ENCODE results near the gene ABHD2.

Gene ABHD2

DNA sequence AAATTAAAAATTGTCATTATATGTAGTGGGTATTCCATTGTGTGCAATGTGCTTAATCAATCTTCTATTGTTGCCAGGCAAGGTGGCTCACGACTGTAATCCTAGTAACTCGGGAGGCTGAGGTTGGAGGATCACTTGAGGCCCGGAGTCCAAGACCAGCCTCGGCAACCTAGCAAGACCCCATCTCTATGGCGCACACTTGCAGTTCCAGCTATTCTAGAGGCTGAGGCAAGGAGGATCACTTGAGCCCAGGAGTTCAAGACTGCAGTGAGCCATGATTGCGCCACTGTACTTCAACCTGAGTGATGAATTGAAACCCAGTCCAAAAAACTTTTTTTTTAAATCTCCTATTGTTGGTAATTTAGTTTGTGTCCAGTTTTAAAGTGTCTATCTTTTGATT, 33.4 kb upstream of the ABHD2 start:
- Histone ChIP-seq H3K18ac (ENCODE audit: low read length) (no peak overlapping the region), H3K23ac (ENCODE audit: low read length) (no peak overlapping the region), H2BK120ac (ENCODE audit: insufficient read depth, low read length, poor library complexity) (no peak overlapping the region), H3K4me2 (ENCODE audit: low read length) (no peak overlapping the region), H2BK12ac (ENCODE audit: low read length) (no peak overlapping the region), H3K9ac (ENCODE audit: low read length) (no peak overlapping the region), H3K36me3 (ENCODE audit: control insufficient read depth in 1 of 2, insufficient read depth in 2 of 2, low read length in 2 of 2) (no peaks in the 10 kb centered on the region), H3K79me2 (ENCODE audit: control insufficient read depth, insufficient read depth, low read length, poor library complexity) (no peaks in the 10 kb centered on the region), H3K27me3 (ENCODE audit: insufficient read depth, low read length) (no peaks in the 10 kb centered on the region), H3K4ac (ENCODE audit: low read depth, low read length) (no peak overlapping the region), H3K79me1 (ENCODE audit: low read length) (no peaks in the 10 kb centered on the region), H3K27ac (ENCODE audit: low read depth, low read length) (no peak overlapping the region), H2AK5ac (ENCODE audit: low read length) (no peak overlapping the region), H4K91ac (ENCODE audit: low read depth, low read length) (no peak overlapping the region), H3K14ac (ENCODE audit: low read length) (no peak overlapping the region), H2AFZ (ENCODE audit: insufficient read depth, low read length, poor library complexity) (no peak overlapping the region), H4K8ac (ENCODE audit: low read depth, low read length) (no peak overlapping the region), H2BK5ac (ENCODE audit: low read depth, low read length, poor library complexity) (no peak overlapping the region), H3K4me1 (ENCODE audit: control insufficient read depth in 1 of 2, insufficient read depth in 2 of 2, low read length in 2 of 2) (peaks cover 0 to 2% of the 10 kb centered on the region in 2 experiments), H3K9me3 (ENCODE audit: insufficient read depth, low read depth, low read length) (peaks cover 2% of the 10 kb centered on the region), H3K4me3 (ENCODE audit: low read depth, low read length) (no peak overlapping the region), H4K12ac (ENCODE audit: low read depth, low read length) (no peak overlapping the region)
- no CpG with 5 or more reads among the region's 6 CpGs for WGBS (ENCODE audit: extremely low coverage, insufficient coverage, insufficient read length)
- no peak for DNase-seq

- Histone ChIP-seq H3K4me1 (ENCODE audit: control insufficient read depth in 1 of 2, insufficient read depth in 2 of 2, low read length in 2 of 2) (peaks cover 0 to under 1% of the 10 kb centered on the region in 2 experiments), H3K23ac (ENCODE audit: low read length) (no peak overlapping the region), H3K14ac (ENCODE audit: low read length) (no peak overlapping the region), H3K4me3 (ENCODE audit: low read depth, low read length) (no peak overlapping the region), H3K4me2 (ENCODE audit: low read length) (no peak overlapping the region), H3K18ac (ENCODE audit: low read length) (no peak overlapping the region), H2BK5ac (ENCODE audit: low read depth, low read length, poor library complexity) (no peak overlapping the region), H3K9ac (ENCODE audit: low read length) (no peak overlapping the region), H4K12ac (ENCODE audit: low read depth, low read length) (no peak overlapping the region), H2BK120ac (ENCODE audit: insufficient read depth, low read length, poor library complexity) (no peak overlapping the region), H4K91ac (ENCODE audit: low read depth, low read length) (no peak overlapping the region), H3K4ac (ENCODE audit: low read depth, low read length) (no peak overlapping the region), H3K27me3 (ENCODE audit: insufficient read depth, low read length) (no peaks in the 10 kb centered on the region), H3K27ac (ENCODE audit: low read depth, low read length) (no peak overlapping the region), H3K79me1 (ENCODE audit: low read length) (no peaks in the 10 kb centered on the region), H3K36me3 (ENCODE audit: control insufficient read depth in 1 of 2, insufficient read depth in 2 of 2, low read length in 2 of 2) (no peaks in the 10 kb centered on the region), H2AFZ (ENCODE audit: insufficient read depth, low read length, poor library complexity) (no peak overlapping the region), H4K8ac (ENCODE audit: low read depth, low read length) (no peak overlapping the region), H3K9me3 (ENCODE audit: insufficient read depth, low read depth, low read length) (no peaks in the 10 kb centered on the region), H2BK12ac (ENCODE audit: low read length) (no peak overlapping the region), H3K79me2 (ENCODE audit: control insufficient read depth, insufficient read depth, low read length, poor library complexity) (no peaks in the 10 kb centered on the region), H2AK5ac (ENCODE audit: low read length) (no peak overlapping the region)
- DNase-seq, result peak; percentile 16 to 64
- WGBS (ENCODE audit: extremely low coverage, insufficient coverage, insufficient read length), result no CpG with 5 or more reads among the region's 13 CpGs
These were observed 30.6 kb upstream of the ABHD2 start for GRCh38 chr15:89057506-89058133.

DNA sequence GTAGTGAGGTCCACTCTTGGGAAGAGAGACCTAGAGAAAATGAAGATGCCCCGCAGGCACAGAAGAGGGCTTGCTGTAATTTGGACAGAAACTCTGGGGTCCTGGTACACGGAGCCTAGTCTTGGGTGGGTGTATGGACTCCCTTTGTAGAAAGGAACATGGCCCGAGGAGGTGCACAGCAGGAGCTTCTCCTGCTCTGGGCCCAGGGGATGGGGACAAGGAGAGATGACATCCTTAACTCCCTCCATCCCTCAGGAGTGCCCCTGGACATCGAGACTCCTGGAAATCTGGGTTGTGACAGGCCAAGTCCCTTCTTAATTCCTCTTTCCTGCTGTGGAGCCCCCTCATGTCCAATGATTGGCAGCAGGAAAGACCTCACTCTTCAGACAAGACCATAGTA, 29.9 kb upstream of the ABHD2 start:
- no peaks in the 10 kb centered on the region for H3K36me3 ChIP-seq (ENCODE audit: control insufficient read depth in 1 of 2, insufficient read depth in 2 of 2, low read length in 2 of 2)
- no peak overlapping the region for H4K12ac ChIP-seq (ENCODE audit: low read depth, low read length)
- H3K4ac ChIP-seq (ENCODE audit: low read depth, low read length), result no peak overlapping the region
- H3K79me1 ChIP-seq (ENCODE audit: low read length), result no peaks in the 10 kb centered on the region
- no peak overlapping the region for H2BK120ac ChIP-seq (ENCODE audit: insufficient read depth, low read length, poor library complexity)
- H2BK12ac ChIP-seq (ENCODE audit: low read length), result no peak overlapping the region
- no peak overlapping the region for H4K8ac ChIP-seq (ENCODE audit: low read depth, low read length)
- no peak overlapping the region for H3K18ac ChIP-seq (ENCODE audit: low read length)
- no peak overlapping the region for H3K4me2 ChIP-seq (ENCODE audit: low read length)
- no peak overlapping the region for H2BK5ac ChIP-seq (ENCODE audit: low read depth, low read length, poor library complexity)
- no peak overlapping the region for H3K23ac ChIP-seq (ENCODE audit: low read length)
- H3K4me1 ChIP-seq (ENCODE audit: control insufficient read depth in 1 of 2, insufficient read depth in 2 of 2, low read length in 2 of 2), result no peaks in the 10 kb centered on the region
- no peaks in the 10 kb centered on the region for H3K79me2 ChIP-seq (ENCODE audit: control insufficient read depth, insufficient read depth, low read length, poor library complexity)
- H3K9ac ChIP-seq (ENCODE audit: low read length), result no peak overlapping the region
- WGBS (ENCODE audit: extremely low coverage, insufficient coverage, insufficient read length), result no CpG with 5 or more reads among the region's 4 CpGs
- H3K14ac ChIP-seq (ENCODE audit: low read length), result no peak overlapping the region
- H3K4me3 ChIP-seq (ENCODE audit: low read depth, low read length), result no peak overlapping the region
- H3K9me3 ChIP-seq (ENCODE audit: insufficient read depth, low read depth, low read length), result no peaks in the 10 kb centered on the region
- H3K27ac ChIP-seq (ENCODE audit: low read depth, low read length), result no peak overlapping the region
- H3K27me3 ChIP-seq (ENCODE audit: insufficient read depth, low read length), result no peaks in the 10 kb centered on the region
- H4K91ac ChIP-seq (ENCODE audit: low read depth, low read length), result no peak overlapping the region
- no peak overlapping the region for H2AK5ac ChIP-seq (ENCODE audit: low read length)
- DNase-seq, result no peak
- no peak overlapping the region for H2AFZ ChIP-seq (ENCODE audit: insufficient read depth, low read length, poor library complexity)

DNA sequence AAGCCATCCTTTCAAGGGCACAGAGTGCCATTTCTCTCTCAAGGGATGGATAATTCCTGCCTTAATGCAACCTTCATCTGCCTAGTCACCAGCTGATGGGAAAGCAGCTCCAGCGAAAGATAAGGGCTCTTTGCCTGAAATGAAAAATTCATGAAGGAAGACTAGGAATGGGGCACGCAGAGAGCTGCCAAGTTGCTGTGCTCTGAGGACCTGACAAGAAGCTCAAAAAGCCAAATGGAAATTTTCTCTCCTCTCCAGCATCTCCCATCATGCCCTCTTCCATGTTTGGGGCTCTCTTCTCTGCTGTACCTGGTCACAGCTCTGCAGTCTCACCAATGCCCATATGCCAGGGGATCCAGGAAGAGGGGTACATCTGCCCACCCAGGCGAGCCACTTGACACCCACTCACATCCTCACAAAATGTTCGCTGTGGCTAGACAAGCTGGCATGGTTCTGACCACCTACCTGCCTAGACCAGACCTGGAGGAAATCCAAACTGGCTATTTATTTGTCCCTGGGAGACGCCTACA, 29.3 kb upstream of the ABHD2 start:
- H3K79me1 ChIP-seq (ENCODE audit: low read length), result no peaks in the 10 kb centered on the region
- H3K27ac ChIP-seq (ENCODE audit: low read depth, low read length), result no peak overlapping the region
- no peak overlapping the region for H3K4me2 ChIP-seq (ENCODE audit: low read length)
- no peak for DNase-seq
- H2AFZ ChIP-seq (ENCODE audit: insufficient read depth, low read length, poor library complexity), result no peak overlapping the region
- no peak overlapping the region for H3K9ac ChIP-seq (ENCODE audit: low read length)
- H3K18ac ChIP-seq (ENCODE audit: low read length), result no peak overlapping the region
- H4K8ac ChIP-seq (ENCODE audit: low read depth, low read length), result no peak overlapping the region
- H3K4me3 ChIP-seq (ENCODE audit: low read depth, low read length), result no peak overlapping the region
- no peaks in the 10 kb centered on the region for H3K27me3 ChIP-seq (ENCODE audit: insufficient read depth, low read length)
- no peak overlapping the region for H2BK120ac ChIP-seq (ENCODE audit: insufficient read depth, low read length, poor library complexity)
- no peak overlapping the region for H3K23ac ChIP-seq (ENCODE audit: low read length)
- H2BK12ac ChIP-seq (ENCODE audit: low read length), result no peak overlapping the region
- H2BK5ac ChIP-seq (ENCODE audit: low read depth, low read length, poor library complexity), result no peak overlapping the region
- no CpG with 5 or more reads among the region's 5 CpGs for WGBS (ENCODE audit: extremely low coverage, insufficient coverage, insufficient read length)
- H3K4me1 ChIP-seq (ENCODE audit: control insufficient read depth in 1 of 2, insufficient read depth in 2 of 2, low read length in 2 of 2), result no peaks in the 10 kb centered on the region
- no peaks in the 10 kb centered on the region for H3K79me2 ChIP-seq (ENCODE audit: control insufficient read depth, insufficient read depth, low read length, poor library complexity)
- no peak overlapping the region for H4K12ac ChIP-seq (ENCODE audit: low read depth, low read length)
- no peak overlapping the region for H4K91ac ChIP-seq (ENCODE audit: low read depth, low read length)
- H3K14ac ChIP-seq (ENCODE audit: low read length), result no peak overlapping the region
- no peaks in the 10 kb centered on the region for H3K36me3 ChIP-seq (ENCODE audit: control insufficient read depth in 1 of 2, insufficient read depth in 2 of 2, low read length in 2 of 2)
- no peak overlapping the region for H3K4ac ChIP-seq (ENCODE audit: low read depth, low read length)
- no peak overlapping the region for H2AK5ac ChIP-seq (ENCODE audit: low read length)
- H3K9me3 ChIP-seq (ENCODE audit: insufficient read depth, low read depth, low read length), result no peaks in the 10 kb centered on the region
